Left lobe of liver (tissue), 2 donors: ENCODE measurements around the gene FMO3. TPM values are rescaled to one million over a fixed set of nuclear protein-coding genes. Genes with fewer than 3 reads are reported as not detected.

Experiments used
- ATAC-seq: fragments of 200-7000 bp; cut with Tn5 transposase; one replicate; pipeline ENCODE4 v1.9.1; 2020; ENCODE audit warnings: mild to moderate bottlenecking, moderate library complexity
- DNase-seq: peaks from one replicate; pipeline ENCODE4 v3.0.0-alpha.2; 2020; ENCODE audit warnings: low spot score
- total RNA-seq: library from RNA; stranded (reverse); gene quantifications from one replicate; pipeline ENCODE4 v1.2.1, GENCODE V29; 2021
- donor health status: DM: no; HTN: no; CAD: no; lungs with moderate emphysema.
- donor health status: DM: no; HTN: yes; CAD: no.

The FMO3 gene
- total RNA-seq, 1 donor from 2014 or later = 360 TPM

DNA sequence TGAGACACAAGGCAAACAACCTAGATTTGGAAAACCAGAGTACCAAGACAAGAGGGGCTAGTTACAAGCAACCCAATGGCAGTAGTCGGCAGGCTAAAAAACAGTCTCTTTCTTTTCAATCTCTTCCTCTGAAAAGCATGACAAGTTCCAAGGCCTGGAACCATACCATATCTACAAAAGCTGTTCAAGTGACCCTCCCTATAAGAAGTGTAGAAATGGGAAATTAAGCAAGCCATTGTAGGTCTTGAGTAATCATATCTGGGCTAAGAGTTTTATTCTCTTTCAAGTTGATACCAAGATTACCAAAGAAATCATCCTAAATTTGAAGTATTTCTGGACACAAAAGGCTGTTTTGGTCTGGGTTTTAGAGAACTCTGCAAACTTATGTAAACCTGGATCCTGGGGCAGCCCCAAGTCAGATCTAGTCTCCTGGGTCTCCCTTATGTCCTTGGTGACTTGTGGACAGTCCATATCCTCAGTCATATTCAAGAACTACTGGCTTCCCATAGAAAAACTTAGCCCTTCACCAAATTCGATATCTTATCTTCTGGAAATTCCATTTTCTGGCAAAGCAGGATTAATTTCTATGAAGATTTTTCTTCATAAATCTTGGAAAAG, 24.7 kb downstream of the FMO3 start:
- DNase-seq (no peak), ATAC-seq (no peak)

DNA sequence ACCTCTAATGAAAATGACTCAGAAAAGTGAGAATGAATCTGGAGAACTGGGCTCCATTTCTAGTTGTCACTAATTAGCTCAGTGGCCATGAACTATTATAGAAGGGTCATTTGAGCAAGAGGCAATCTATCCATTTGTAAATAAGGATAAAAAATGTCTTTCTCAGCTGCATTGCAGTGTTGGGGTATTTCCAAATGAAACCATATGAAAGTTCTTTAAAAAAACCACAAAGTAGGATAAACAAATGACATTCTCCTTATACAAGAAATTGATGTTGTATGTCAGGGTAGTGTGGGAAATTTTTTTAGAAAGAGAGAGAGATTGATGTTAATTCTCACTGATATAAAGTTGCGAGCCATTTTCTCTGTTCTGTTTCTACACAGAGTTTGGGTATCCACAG, 26.0 kb downstream of the FMO3 start:
- ATAC-seq (no peak), DNase-seq (no peak)

DNA sequence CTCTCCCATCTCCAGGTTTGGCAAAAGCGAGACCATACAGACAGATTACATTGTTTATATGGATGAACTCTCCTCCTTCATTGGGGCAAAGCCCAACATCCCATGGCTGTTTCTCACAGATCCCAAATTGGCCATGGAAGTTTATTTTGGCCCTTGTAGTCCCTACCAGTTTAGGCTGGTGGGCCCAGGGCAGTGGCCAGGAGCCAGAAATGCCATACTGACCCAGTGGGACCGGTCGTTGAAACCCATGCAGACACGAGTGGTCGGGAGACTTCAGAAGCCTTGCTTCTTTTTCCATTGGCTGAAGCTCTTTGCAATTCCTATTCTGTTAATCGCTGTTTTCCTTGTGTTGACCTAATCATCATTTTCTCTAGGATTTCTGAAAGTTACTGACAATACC, 26.4 kb downstream of the FMO3 start:
- DNase-seq (no peak), ATAC-seq (no peak)

DNA sequence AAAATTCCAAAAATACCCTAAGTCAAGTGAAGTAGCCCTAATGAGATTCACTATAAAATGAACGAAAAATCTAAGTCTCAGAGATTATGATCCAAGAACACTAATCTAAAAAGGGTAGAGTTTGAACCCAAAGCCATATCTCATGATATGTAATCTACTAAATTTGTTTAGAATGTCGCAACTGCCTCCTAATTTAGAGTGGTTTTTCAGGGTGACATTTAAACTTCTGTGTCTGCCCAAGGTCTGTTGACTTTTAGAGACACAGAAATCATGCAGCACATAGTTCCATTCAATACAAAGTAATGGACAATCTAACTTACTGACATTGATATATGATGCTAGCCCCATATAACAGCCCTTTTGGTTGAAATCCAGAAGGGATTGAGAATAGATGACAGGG, 28.9 kb downstream of the FMO3 start:
- ATAC-seq (peak; percentile 47), DNase-seq (no peak)

DNA sequence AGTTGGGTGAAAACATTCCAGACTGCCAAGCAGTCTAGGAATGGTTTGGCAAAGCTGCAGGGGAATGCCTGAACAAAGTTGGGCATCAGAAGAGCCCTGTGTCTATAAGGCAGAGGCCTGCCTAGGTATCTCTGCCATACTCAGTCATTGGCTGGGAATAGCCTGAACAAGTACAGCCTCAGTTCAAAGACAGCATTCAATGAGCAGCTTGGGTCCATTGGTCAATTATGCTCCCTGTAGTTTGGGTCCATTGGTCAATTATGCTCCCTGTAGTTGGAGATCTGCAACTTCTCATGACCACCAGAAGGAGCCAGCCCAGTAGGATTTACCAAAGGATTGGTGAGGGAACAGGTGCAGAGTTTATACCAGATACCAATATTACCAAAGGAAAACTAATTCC, 31.6 kb downstream of the FMO3 start:
- DNase-seq (no peak), ATAC-seq (peak; percentile 72)

DNA sequence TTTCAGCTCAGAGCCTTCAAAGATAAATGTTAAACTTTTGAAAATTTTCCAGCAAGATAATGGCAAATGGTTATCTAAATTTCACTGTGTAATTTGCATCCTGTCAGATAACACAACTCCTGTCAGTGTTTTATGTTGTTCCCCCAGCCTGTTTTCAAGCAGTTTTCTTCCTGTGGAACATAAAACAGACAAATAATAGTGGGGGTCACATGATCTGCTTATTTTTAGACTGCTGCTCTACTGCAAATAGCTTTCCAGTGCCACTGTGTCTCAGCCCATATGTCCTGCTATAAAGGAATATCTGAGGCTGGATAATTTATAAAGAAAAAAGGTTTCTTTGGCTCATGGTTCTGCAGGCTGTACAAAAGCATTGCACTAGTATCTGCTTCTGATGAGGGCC, 32.2 kb downstream of the FMO3 start:
- DNase-seq (no peak), ATAC-seq (no peak)

DNA sequence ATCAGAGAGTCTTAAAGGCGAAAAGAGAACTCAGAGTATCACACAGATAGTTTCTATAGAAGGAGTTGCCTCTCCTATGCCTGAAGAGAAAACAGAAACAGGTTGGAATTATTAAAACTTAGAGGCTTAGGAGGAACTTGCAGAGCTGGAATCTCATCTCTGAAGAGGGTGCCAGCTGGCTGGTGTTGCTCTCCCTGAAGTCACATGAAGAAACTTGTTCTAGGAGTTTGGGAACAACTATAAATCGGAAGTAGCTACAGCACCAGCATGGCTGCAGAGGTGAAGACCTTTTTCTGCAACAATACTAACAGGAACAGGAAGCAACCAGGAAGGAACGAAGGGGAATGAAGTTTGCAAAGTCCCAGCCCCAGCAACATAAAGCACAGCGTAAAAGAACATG, 35.8 kb downstream of the FMO3 start:
- ATAC-seq = no peak
- no peak for DNase-seq

DNA sequence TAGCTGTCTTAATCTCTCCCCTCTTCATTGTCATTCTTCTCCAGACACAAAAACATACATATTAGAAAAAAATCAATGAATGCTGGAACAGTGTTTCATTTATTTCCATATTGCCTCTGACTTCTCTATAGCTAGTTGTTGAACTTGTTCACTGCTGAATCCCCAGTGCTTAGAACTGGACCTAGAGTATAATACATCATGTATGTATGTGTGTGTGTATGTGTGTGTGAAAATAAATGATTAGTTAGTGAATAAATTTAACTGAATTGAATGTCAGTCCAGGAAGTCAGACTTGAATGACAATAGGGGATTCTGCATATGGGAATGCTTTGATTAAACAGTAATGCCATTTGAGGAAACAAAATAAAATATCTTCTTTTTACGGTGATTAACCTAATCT, 36.4 kb downstream of the FMO3 start:
- ATAC-seq (no peak), DNase-seq (no peak)

DNA sequence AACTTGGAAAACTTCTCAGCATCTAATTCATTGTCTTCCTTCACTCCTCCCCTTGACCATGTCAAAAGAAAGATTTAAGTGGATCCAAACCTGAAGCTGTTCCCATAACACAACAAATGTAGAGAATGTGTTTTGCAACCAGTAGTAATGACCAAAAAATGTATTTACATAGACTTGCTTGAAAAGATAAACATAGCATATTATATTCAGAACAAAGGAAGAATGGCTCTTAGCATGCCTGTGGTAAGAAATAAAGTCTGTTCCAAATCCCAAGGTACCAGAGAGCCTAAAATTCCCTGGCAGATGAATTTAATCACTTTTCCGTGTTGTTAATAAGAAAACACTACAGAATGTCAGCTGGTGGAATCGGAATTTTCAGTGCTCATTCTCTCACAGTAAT, 36.8 kb downstream of the FMO3 start:
- ATAC-seq (no peak), DNase-seq (no peak)

DNA sequence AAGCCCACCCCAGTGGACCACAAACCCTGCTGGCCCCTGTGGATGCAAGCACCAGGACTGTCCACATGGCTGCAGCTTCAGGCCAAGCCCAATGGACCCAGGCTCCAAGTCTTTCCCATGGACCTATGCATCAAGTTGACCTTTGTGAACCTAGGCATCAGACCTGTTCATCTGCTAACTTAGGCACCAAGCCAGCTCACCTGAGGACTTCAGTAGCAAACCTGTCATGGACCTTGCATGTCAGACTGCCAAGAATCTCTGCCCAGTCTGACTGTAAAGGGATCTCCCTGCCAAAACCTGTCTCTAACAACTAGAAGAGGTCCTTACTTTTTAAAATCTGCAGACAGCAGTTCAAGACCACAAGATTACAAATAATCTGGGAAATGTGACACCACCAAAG, 37.8 kb downstream of the FMO3 start:
- no peak for DNase-seq
- peak; percentile 43 for ATAC-seq

DNA sequence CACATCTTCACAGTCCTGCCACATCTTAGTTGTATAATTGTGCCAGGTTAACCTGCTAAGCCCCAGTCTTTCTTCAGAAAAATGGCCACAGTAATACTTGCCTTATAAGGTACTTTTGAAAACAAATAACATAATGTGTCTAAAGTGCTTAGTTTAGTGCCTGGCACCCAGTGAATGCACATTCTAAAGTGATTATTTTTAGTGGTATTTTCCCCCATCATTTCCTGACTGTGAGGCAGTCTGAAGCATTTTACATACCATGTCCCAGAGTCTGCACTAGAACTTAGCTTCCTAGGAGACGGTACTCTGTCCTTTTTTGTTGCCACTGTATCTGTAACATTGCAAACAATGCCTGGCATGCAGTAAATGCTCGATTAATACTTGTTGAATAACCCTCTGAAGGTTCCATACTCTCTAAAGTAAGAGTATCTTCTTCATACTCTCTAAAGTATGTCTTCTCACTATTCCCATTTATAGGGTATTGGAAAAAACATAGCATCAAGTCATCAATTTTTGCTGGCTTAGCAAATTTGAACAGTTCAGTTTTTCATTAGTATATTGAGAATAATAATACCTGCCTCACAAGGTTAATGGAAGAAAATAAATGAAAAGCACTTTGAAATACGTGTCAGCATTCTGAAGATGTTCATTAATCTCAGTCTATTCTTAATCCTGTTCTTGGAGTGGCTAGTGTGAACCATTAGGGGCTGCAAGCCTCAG, 43.7 kb downstream of the FMO3 start:
- ATAC-seq = no peak

DNA sequence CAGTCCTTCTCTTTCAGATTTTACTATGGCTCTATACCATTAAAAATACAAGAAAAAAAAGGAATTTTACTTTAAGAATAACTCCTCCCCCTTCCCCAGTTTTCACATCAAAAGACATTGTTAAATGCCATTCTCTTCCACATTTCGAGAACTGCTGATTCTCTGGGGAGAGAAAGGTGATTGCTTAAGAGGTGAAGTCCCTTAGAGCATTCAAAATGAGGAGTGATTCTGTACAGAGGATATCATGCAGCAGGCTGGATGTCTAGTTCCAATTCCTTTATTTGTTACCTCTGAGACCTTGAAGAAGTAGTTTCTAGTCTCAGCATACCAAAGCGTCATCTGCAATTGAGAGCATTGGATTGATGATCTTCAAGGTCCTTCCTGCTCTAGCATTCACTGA, 46.9 kb downstream of the FMO3 start:
- DNase-seq = no peak
- no peak for ATAC-seq

More for the DNA sequence above, 43.7 kb downstream of the FMO3 start:
- no peak for DNase-seq

DNA sequence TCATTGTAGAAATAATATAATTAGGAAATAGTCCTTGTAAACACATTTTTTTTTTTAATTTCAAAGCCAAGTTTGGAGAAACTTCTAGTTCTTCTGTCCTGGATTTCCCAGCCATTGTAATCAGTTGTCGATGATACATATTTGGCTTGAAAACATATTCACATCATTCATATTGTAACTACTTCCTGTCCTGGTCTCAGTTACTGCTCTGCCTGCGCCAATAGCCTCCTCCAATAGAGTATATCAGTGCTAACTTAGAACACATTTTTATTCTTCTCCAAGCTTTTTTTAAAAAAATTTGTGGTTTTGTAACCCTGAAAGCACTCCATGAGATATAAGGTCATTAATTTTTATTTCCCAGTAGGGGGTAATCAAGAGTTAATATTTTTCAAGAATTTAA, 48.3 kb downstream of the FMO3 start:
- no peak for ATAC-seq
- no peak for DNase-seq

DNA sequence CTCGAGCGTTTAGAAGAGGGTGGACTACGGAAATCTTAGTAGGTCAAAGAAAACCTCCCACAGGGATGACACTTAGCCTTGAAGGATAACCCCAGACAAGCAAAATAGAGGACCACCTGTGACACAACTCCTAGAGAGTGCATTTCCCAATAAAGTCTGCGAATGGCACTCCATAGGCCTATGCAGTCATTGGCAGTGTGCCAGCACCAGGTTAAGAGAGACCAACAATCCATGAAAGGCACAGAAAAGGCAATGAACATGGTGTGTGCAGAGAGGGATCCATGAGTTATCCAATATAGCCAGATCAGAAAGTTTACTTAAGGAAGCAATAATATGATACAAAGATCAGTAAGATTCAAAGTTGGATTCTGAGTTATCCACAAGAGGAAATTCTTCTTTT, 49.2 kb downstream of the FMO3 start:
- no peak for DNase-seq
- no peak for ATAC-seq

DNA sequence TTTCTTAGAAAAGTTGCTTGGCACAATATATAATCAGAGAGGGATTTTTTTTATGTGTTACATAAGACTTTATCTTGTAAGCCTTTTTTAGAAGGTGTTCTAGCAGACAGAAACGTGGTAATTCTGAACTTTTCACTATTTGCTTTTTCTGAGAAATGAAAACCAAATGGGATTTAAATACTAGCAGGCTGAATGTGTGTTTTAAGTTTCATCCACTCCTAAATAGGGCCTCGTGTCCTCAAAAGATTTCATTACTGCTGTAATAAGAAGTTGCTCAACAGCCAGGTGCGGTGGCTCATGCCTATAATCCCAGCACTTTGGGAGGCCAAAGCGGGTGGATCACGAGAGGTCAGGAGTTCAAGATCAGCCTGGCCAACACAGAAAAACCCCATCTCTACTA, 49.7 kb downstream of the FMO3 start:
- DNase-seq (no peak), ATAC-seq (no peak)

DNA sequence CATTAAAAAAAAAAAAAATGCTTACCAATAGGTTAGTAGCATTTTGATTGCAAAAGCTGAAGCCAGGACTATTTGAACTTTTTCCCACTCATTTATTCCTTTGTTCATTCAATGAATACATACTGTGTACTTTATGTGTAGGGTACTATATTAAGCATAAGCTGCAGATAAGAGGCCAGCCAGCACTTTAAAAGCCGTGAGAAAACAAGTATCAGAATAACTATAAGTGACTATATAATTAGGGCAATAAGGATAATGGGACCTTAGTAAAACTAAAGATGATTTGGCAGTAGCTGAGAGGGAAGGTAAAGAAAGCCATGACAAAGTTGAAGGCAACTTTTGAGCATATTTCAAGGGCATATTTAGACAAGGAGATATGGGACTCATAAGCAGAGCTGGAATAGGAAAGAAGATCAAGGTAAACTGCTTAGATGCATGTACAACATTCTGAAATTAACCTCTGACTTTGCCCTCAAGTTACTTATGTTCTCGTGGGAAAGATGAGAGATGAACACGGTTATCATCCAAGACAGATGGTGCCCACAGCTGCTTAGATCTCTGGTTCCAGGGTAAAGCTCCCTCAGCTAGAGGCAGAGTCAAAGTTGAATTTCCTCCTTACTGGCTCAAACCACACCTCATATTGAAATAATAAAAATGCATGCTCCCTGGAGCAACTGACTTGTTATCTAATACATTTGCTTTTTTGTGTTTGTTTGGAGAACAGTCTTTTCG, 50.4 kb downstream of the FMO3 start:
- no peak for DNase-seq
- peak; percentile 4 for ATAC-seq

DNA sequence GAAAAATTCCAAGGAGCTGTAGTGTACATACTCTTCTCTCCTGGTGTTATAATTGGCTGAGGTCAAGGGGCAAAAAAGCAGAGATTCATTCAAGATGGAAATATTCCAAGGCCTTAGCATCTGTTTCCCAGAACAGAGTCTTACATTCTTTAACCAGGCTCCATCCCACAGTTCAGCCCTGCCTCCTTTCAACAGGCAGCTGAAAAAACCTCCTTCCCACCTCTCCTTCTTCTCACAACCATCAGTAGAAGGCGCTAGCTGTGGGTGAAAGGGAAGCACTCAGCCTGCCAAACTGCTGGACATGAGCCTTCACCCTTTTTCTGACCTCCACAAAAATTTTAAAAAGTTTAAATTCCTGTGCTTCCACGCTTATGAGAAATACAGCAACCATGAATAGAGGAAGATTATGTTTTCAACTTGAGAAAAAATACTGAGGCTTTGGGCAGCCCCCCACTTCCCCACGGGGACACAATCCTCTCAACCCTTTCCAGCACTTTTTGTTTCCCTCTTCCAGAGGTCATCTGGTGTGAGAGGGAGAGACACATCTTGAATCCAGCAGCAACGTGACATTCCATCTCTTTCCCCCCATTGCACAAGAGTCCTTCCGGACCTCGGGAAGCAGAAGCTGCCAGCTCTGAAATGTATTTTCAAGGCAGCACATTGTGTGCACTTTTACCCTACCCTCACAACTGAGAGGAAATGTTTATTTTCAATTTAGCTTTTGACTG, 51.1 kb downstream of the FMO3 start:
- DNase-seq = peak; percentile 68
- ATAC-seq = peak; percentile 77

DNA sequence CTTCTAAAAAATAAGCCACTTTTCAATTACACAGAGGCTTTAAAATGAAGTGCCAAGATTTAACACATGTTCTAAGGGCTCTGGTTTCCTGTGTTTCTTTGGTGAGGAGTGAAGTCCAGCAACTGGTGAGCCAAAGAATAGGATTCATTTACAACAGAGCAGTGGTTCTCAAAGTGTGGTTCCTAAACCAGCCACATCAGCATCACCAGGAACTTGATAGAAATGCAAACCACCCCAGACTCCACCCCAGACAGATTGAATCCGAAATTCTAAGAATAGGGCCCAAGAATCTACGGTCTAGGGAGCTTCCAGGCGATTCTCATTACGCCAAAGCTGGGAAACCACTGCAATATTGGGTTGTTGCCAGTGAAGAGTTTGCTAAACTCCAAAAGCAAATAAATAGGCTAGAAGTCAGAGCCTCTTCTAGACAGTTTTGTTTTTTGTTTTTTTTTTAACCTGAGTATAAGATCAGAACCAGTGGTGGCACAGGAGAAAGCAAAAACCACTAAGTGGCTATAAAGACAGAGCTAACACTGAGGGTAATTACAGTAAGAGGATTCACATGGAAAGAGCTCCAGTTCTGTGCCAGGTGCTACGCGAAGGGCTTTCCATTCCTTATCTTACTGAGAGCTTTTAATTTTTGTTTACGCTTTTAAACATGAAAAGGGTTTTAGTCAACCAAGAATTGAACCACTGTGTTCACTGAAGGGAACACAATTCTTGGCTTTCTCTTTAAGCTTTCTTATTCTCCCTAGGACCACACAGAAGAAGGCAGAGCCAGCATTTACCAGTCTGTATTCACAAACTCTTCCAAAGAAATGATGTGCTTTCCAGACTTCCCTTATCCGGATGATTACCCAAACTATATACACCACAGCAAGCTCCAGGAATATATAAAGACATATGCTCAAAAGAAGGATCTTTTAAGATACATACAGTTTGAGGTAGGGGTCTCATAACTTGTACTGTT, 52.0 kb downstream of the FMO3 start:
- peak; percentile 74 for ATAC-seq
- DNase-seq = peak; percentile 63

DNA sequence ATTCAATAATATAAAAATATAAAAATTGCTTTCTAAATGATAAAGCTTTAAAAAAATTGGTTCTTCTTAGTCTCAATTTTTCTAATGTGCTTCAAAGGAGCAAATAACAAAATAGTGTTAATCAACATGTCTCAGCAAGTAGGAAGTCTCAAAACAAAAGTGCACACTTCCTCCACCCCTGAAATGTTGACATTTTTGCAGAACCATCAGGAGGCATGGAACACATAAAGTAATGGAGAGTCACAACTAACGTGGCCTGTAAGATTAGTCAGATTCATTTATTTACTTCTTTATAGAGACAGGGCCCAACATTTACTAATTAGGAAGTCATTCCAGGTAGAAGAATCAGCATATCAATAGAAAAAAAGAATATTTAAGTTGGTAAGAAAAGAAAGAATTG, 59.5 kb downstream of the FMO3 start:
- ATAC-seq = no peak
- DNase-seq = no peak

DNA sequence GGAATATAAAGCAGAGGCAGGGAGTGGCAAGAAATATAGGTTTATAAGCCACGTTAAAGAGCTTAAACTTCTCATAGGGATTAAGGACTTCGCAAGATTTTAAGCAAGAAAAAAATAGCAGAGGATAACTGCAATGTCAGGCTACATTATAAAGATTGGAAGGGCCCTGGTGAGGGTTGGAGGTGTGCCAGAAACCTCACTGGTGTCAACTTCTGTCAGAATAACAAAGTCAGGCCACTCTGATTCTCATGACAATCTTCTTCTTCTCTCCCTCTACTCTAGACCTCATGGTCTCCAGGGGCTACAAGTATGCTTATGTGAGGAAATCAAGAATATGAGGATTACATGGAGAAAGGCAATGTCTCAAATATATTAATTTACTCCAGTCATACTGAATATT, 61.8 kb downstream of the FMO3 start:
- ATAC-seq (no peak), DNase-seq (no peak)
